ENCODE results near the gene SETX.
A peak's percentile ranks its signal among the peaks of the same experiment; 100 is the strongest.

The SETX gene

DNA sequence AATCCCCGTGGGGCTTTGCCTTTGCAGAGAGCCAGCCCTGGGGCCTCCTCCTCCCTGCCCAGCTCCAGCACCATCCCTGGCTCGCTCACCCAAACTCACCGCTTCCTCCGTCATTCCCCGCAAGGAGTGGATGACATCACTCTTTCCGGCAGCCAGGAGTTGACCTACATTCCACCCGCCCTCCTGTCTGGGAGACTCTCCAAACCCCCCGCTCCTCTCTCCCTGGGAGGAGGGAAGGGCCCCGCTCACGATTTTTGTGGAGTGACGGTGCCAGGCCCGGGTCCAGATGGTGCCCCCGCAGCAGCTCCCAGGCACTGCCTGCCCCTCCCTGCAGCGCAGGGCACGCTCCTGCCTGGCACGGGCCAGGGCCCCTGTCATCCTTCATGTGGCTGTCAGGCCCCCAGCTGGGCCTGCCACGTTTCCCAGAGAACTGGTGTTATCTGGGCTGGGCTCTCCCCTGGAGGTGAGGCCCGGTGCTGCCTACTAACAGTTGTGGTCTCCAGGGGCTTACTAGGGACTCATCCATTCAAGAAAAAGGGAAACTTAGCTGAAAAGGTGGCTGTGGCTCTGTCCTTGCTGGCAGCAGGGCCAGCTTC, 140.7 kb downstream of the SETX start:
- peak; percentile 95 for DNase-seq (ENCODE audit: low spot score)

DNA sequence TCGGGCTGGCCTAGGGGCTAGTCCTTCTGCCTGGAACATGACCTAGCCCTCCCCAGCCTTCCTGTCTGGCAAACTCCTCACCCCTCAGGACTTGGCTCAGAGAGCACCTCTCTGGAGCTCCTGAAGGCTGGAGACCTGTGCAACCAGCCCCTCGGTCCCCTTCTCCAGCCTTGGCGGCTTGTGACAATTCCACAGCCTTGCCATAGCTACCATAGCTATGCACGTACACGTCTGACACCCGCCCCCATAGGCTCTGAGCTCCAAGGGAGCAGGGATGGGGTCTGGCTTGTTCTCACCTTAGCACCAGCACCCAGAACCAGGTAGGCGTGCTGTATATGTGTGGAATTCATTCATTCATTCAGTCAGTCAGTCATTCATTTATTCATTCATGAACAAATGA, 143.2 kb downstream of the SETX start:
- DNase-seq (ENCODE audit: low spot score) = no peak

All from cerebellar cortex (tissue), 1 donor.